HG03108 (cell line): Measurements from ENCODE around the gene LIMCH1.

Experiments used
- ATAC-seq: cut with Tn5 transposase; IDR thresholded peaks from one replicate; pipeline ENCODE4 v1.9.1; 2021; ENCODE audit warnings: moderate library complexity; ENCODE audit not compliant: unreplicated experiment

Gene LIMCH1

DNA sequence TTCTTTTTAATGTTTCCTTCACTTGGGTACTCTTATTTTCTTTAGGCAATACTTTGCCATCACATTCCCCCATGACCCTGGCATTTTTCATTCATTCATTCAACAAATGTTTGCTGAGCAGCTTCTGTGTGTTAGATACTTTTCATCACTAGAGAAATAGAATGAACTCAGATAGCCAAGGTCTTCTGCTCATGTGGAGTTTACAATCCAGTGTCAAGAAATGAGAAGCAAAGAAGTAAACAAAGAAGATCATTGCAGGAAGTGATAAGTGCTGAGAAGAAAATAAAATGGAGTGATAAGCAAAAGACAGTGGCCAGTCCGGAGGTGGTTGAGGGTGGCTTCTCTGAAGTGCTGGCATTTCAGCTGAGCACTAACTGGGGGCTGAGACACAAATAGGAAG is 63.1 kb downstream of the LIMCH1 start:
- ATAC-seq, result no peak

DNA sequence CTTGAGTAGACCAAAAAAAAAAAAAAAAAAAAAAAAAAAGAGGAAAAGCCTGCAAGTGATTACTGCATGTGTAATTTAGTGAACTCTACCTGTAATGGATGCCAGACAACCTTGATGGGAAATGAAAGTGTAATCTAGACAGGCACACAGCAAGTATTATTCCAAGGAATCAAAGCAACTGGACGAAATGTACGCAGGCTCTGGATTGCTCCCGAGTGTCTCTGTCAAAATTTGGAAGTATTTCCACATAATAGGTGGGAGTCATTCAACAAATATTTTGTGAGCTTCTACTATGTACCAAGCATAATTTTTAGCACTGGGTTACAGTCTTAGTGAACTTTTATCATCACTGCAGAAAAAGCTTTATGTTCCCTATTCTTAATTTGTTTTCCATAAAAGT is 64.2 kb downstream of the LIMCH1 start:
- ATAC-seq, result no peak

DNA sequence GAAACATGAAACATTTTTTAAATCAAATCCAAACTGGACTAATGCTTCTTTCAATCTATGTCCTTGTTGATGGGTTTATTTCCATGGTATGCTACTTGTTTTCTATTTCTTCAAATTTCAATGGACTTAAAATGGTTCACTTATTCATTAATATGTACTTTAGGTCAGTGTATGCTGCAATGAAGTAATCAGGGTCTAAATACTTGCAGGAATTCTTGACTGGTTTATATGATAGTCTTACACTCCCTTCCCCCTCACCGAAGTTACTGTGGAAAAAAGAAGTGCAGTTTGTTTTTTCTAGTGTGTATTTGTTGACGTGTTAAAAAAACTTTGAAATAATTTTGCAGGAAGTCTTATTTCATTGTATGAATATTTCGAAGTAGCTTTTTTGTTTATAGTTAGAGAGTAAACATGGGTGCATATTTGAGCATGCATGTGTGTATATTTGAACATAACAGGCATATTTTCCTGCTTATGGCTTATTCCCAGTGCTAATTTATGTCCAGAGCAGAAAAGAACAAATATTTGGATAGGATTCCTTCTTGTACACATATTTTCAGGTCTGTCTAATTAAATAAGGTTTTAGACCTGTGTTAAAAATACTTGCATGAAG is 65.0 kb downstream of the LIMCH1 start:
- no peak for ATAC-seq

DNA sequence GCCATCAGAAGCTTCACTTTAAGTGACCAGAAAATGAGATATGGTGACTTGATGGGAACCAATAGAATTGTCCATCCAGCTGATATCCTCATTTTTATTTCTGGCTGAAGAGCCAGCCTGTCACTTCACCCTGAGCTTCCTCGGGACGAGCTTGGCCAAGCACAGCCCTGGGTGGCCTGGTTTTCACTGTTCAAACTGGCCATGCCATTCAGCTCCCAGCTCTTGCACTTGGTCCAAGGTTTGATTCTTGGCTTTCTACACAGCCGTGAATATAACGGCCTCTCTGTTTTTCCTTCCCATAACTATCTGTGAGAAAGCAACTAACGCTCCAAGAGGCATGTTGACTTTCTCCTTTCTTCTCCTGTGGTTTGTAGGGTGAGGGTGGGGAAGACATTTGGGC is 71.9 kb downstream of the LIMCH1 start:
- no peak for ATAC-seq

DNA sequence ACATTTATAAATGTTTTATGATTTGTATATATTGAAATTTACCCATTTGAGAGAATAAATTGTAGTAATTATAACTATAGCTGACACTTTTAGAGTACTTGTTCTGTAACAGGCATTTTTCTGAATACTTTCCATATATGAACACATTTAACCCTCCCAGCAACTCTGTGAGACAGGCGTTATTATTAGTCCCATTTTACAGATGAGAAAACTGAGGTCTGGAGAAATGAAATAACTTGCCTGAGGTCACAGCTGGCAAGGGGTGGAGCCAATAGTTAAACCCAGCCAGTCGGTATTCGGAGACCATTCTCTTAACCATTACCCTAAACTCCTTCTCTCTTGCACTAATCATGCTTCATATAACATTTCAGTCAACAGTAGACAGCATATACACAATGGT is 72.5 kb downstream of the LIMCH1 start:
- ATAC-seq, result no peak

DNA sequence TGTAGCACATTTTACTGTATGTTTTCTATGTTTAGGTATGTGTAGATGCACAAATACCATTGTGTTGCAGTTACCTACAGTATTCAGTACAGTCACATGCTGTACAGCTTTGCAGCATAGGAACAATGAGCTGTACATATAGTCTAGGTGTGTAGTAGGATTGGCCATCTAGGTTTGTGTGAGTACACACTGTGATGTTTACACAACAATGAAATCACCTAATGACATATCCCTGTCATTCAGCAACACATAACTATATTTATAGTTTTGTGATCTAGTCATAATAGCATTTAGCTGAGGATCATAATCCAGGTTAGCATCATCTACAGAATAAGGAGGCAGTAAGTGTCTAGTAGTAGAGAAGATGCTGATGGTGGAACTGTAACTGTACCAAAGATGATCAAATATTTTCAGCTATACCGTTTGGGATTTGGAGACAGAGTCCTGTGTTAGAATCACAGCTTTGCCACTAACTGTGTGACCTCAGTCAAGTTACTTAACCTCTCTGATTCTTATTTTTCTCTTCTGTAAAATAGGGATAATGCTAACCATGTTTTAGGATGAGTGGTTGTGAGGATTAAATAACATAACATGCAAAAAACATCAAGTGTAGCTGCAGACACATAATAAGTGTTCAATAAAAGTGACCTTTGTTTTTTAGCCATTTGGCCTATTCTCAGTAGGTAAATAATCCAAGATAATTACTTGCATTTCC is 73.3 kb downstream of the LIMCH1 start:
- ATAC-seq, result no peak

DNA sequence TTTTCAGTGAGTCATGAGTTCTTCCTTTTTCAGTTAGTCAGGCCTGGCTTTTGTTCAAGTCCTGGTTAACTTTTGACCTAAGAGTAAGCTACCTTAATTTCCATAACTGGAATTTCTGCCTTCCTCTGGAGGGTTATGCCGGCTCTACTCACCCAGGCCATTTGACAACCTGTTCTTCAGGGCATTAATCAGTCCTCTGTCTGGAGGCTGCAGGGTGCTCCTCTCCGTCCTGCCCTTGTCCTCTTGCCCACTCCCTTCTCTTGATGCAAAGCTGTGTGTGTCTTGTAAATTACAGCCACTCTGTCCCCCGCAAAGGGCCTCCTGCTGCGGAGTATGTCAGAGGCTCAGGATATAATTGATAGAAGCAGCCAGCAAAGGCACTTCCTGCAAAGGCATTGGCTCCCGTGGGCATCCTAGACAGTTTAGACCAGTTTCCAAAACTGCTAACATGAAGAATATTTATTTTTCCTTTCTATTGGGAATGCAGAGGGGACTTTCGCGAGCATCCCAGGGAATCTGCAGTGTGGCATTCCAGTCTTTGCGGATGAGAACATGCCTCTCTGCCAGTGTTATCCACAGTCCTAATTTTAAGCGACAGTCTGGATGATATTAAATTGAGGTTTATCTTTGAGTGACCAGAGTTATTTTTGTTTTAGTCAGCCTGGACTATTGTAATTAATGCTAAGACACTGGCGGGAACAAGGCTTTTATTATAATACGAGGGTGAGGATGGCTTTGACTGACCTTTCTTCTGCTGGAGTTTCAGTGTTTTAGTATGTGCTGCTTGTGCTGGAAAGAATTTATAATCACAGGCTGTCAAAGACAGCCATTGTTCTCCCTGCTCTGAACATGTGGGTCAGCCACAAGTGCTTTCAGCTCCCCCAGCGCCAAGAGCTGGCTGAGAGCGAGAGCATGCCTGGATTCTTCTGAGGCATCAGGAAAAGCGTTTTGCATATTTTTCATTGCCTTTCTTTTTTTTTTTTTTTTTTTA is 74.2 kb downstream of the LIMCH1 start:
- no peak for ATAC-seq

DNA sequence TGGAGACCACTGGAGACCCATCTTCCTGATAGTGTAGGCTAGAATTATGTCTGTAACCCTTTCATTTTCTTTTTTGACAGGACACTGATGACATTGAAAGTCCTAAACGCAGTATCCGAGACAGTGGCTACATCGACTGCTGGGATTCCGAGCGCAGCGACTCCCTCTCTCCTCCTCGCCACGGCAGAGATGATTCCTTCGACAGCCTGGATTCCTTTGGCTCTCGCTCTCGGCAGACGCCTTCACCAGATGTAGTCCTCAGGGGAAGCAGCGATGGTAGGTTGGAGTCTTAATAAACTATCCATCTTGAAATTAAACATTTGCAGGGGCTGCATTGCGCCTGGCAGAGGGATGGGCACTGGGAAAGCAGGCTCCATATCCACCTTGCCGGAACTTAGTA is 75.4 kb downstream of the LIMCH1 start:
- no peak for ATAC-seq

DNA sequence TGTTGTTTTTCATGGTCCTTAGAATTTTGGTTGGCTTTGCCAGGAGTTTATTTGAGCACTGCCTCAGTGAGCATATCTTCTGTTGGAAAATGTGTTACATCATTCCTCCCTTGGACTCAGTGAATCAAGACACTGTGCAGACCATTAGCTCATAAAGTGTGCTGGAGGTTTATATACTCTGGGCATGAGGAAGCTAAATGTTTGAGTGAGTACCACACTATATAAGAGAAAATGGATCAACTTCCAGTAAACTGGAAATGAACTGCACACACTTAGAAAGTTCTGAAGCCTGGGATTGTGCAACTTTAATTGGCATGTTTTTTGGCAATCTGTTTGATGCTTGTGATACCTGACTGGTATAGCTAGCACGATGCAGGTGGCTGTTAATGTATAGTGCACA is 75.9 kb downstream of the LIMCH1 start:
- no peak for ATAC-seq

DNA sequence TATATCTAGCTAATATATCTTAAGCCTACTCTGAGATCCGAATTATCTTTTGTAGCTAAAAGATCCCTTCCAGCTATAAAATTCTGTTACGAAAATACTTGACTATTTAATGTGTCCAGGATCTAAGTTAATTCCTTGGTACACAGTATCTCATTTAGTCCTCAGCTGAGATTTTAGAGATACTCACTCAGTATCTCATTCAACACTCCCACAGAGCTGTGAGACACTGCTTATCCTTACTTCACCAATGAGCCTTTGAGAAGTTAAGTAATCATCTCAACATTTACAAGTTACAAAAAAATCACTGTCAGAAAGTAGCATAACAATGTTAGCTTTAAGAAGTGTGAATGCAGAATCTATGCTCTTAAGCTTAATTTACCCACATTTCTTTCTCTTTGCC is 76.6 kb downstream of the LIMCH1 start:
- no peak for ATAC-seq

DNA sequence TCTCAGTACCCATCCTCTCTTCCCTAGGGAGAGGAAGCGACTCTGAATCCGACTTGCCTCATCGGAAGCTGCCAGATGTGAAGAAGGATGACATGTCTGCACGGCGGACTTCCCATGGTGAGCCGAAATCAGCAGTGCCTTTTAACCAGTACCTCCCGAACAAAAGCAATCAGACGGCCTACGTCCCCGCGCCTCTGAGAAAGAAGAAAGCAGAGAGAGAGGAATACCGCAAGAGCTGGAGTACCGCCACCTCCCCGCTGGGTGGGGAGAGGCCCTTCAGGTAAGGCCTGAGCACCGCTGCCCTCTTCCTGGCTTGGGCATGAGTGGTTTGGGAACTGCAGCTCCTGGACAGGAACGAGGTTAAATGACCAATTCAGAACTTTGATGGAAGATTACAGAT is 81.2 kb downstream of the LIMCH1 start:
- ATAC-seq, result no peak

DNA sequence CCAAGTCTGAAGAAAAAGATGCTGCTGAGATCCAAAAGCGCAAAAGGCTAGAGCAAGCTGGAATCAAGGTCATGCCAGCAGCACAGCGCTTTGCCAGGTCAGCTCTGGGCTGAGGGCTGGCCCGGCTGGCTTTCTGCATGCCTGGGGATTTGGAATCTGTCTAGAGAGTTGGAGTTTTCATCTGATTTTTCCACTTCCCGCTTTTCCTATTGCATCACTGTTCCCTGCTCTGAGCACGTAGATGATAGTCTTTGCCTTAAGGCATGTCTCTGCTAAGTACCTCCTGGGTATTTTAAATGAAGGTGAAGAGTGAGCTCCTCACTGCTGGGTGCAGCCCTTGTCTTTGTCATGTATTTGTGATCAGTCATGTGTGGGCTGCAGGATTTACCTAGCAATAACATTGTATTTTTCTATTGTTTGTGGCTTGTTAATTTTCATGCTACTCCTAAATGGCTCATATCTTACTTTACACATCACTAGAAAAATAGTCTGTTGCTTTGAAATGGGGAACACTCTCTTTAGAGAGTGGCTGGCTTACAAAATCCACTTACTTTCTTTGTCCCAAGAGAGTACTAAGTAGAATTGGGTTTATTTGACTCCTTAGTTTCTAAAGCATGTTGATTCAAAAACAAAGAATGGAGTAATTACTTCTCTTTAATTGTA is 82.8 kb downstream of the LIMCH1 start:
- ATAC-seq, result no peak

DNA sequence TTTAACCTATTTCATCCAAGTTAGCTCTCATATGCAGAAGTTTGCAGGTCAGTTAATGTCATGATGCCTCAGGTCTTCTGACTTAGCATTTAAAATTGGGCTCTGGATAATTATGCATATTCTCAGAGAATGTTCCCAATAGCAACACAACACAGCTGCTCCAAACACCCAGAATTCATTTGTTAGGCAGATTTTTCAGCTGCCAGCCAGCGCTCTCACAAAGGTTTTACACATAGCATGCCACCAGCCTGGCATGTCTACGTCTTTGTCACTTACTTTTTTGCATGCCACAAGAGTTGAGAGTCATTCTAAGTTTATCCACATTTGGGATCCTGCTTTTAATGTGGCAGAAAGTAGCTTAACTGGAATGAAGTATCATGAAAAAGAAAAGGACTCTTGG is 84.8 kb downstream of the LIMCH1 start:
- no peak for ATAC-seq

DNA sequence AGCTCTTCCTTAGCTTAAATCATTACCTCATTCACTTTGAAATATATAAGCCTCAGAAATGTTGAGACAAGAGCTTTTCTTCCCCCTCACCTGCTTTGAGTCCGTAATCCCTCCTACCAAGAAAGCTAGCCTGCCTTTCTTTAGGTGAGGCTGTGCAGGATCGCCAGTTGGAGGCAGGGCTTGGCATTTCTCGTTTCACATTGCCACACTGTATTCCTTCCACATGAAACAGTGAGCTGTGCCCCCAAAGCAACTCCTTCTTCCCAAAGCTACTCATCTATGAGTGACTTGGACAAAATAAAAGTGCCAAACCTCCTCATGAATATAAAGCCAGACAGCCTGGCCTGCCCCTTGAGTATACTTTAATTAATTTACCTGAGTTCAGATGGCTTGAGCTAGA is 86.8 kb downstream of the LIMCH1 start:
- no peak for ATAC-seq

DNA sequence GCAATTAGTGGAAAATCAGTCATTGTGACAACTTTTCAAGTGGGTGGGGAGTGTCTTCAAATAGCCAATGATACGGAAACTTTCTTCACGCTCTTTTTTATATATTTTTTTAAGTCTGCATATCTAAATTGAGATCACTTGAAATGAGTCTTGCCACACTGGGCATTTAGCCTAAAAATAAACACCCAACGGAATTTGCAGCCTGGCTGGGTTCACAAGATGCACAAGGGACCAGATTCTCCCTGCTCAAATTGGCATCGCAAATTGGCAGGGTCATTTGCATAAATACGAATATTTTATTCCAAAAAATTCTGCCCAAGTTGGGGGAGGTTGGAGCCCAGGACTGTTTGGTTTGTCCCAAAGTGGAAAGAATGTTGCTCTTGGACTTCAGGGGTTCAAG is 87.6 kb downstream of the LIMCH1 start:
- no peak for ATAC-seq

DNA sequence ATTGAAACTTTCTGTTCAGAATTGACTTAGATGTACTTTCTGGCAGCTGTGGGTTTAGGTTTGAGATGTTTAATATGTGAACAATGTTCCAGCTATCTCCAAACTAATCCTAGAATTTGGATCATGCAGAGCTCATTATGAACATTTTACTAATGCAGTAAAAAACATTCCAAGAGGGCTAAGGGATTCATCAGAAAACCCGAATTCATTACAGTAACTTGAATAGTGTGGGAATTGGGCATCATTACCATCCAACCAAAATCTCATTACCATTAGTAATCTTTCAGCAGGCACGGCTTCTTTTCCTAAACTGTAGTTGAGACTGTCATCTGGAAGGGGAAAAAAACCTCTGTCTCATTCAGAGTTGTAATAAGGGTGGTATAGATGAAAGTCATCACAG is 91.0 kb downstream of the LIMCH1 start:
- ATAC-seq, result no peak

DNA sequence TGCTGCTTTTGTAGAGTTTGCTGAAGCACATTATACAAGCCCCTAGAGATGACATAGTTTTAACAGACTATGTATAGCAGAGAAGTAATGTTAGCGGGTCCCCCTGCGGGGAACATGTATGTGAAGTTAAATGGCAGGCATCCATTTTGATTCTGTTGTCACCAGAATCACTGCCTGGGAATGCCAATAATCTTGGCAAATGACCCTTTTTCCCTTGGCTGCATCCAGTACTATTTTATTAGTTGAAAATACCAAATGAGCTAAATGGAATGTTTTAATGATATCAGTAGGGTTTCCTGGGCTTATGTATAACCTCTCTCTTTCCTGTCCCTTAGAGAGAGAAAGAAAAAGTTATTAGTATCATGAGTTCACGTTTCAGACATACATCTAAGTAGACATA is 93.6 kb downstream of the LIMCH1 start:
- no peak for ATAC-seq

DNA sequence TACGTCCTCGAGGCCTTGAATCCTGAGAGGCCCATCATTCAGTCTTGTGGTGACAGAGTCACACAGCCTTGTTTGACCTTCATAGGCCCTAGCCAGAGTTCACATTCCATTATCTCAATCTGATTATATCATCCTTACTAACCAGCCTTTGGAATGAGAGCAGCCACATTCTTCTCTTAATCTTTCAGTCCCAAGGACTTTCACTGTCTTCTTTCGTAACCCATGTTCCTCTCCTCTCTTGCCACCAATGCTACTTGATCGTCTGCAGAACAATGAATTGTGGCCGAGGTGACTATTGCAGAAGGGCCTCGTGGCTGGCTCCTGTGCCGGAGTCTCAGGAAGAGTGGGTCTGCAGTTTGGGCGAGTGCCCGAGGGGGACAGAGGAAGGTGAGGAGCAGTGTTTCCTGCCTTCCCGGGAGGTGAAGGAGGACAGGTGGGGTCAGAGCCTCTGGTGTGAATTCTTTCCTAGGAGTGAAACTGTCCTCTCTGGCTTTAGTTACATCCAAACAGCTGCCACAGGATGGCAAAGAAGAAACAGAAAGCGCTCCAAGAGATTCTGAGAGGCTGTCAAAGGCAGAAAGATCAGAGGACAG is 94.6 kb downstream of the LIMCH1 start:
- no peak for ATAC-seq

DNA sequence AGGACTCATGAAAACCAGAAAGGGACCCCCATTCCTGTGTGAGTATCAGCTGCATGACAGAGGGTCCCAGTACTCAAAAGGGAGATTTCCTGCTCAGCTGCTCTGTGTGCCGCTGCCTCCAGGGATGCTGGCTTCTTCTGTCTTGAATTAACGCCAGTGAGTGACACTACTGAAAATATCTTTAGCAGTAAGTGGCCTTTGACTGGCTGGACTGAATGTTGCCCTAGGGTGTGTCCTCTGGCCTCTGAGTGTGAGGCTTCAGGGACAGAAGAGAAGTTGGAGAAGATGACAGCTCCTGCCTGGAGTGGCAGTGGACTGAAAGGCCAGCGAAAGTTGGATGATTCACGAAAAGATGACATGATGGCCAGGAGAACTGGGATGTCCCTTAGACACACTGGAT is 95.4 kb downstream of the LIMCH1 start:
- no peak for ATAC-seq

DNA sequence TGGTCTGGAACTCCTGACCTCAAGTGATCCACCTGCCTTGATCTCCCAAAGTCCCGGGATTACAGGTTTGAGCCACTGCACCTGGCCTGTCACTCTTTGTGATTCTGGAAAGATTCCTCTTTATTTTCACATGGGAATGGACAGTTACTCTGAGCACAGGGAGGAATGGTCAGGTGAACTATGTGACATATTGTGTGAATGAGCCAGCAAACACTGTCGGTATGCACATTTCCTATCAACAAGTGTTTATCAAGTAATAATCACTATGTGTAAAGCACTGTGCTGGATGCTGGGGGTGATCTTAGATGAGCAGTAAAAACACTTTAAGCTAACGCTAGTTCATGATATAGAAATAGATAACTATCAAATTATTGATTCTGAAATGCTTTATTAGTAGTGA is 97.5 kb downstream of the LIMCH1 start:
- ATAC-seq, result no peak

DNA sequence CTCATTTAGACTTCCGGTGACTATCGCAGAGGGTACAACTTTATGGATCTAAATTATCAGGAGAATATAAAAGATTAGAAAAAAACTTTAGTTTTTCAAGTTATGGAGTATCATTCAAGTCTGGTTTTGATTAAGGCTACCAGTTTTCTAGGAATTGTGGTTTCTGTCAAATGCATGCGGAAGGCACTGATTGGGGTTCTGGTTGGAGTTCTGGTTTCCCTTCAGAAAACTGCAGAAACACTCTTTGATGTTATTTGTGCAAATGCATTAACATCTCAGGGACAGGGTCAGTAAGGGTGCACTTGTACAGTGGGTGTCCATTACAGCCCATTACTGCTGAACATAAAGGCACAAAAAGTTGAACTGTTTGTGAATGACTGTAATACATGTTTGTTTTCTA is 100.2 kb downstream of the LIMCH1 start:
- ATAC-seq, result no peak
